Activated T-helper 1 cell treated with anti-CD3 and anti-CD28 coated beads, Interleukin-12 subunit alpha, Interleukin-12 subunit beta, Interleukin-2, Interleukin-4 antibody, amounts not matched to agents 30 ng/mL and 10 ng/mL and 1 ng/mL, durations not matched to agents 14 hours and 24 hours and 36 hours (primary cell): Measurements from ENCODE around the gene GPR89B. TPM values are rescaled to one million over a fixed set of nuclear protein-coding genes. Genes with fewer than 3 reads are reported as not detected.
"Not testable (repeated sequence)": the region's sequence is repeated elsewhere in the genome, so short reads cannot be mapped to it uniquely, and the experiment has no call there.

Experiments
- DNase-seq: peaks from one replicate; pipeline ENCODE4 v3.0.0; 2021; ENCODE audit warnings: low spot score
- H3K27ac Mint-ChIP-seq: one replicate; pipeline ENCODE4 v1.8.0; 2021; ENCODE audit warnings: mild to moderate bottlenecking, mixed read lengths
- H3K27me3 Mint-ChIP-seq: one replicate; pipeline ENCODE4 v1.8.0; 2022; ENCODE audit warnings: mild to moderate bottlenecking, moderate library complexity, mixed read lengths; ENCODE audit not compliant: insufficient read depth
- H3K36me3 Mint-ChIP-seq: one replicate; pipeline ENCODE4 v1.8.0; 2021; ENCODE audit warnings: low read depth, mixed read lengths
- H3K4me1 Mint-ChIP-seq: one replicate; pipeline ENCODE4 v1.8.0; 2021; ENCODE audit warnings: low read depth, mixed read lengths
- H3K4me3 Mint-ChIP-seq: one replicate; pipeline ENCODE4 v1.8.0; 2021; ENCODE audit warnings: mild to moderate bottlenecking, moderate library complexity, mixed read lengths
- H3K9me3 Mint-ChIP-seq: one replicate; pipeline ENCODE4 v1.8.0; 2021; ENCODE audit warnings: mixed read lengths
- intact Hi-C: fragments of 100-400 bp; cut with micrococcal nuclease; formaldehyde crosslinking; loops from one replicate; pipeline ENCODE4 v1.15.1; 2024
- total RNA-seq: library from RNA; stranded (reverse); gene quantifications from 2 replicates; pipeline ENCODE4 v1.2.3, GENCODE V29; 2022

GPR89B gene
- 15.2 and 19.0 TPM in 2 replicates for total RNA-seq

GRCh38 chr1:147928236-147929132, at the start of gene GPR89B:
TSS of gene GPR89B (plus strand) at chr1:147928420. CDS start at chr1:147928537, 117 bp downstream.
- H3K9me3 Mint-ChIP-seq, H3K27me3 Mint-ChIP-seq, H3K36me3 Mint-ChIP-seq, intact Hi-C loops: not testable (repeated sequence)
- peaks cover 42% of the 10 kb centered on the region for H3K4me1 Mint-ChIP-seq
- peak within 1 kb of the TSS; percentile 65 for H3K27ac Mint-ChIP-seq
- DNase-seq, result peak; percentile 87
- H3K4me3 Mint-ChIP-seq, result peak within 1 kb of the TSS; percentile 83

GRCh38 chr1:147879911-147880310, 48.3 kb upstream of the GPR89B start:
- intact Hi-C loops, result no loop called here
- Mint-ChIP-seq H3K4me3 (no peak overlapping the region), H3K9me3 (no peaks in the 10 kb centered on the region), H3K27ac (no peak overlapping the region), H3K36me3 (no peaks in the 10 kb centered on the region), H3K27me3 (peaks cover 19% of the 10 kb centered on the region), H3K4me1 (no peaks in the 10 kb centered on the region)
- DNase-seq, result no peak

- H3K4me3 Mint-ChIP-seq, result no peak overlapping the region
- H3K4me1 Mint-ChIP-seq, result no peaks in the 10 kb centered on the region
- intact Hi-C loops, result no loop called here
- DNase-seq, result no peak
- H3K36me3 Mint-ChIP-seq, result no peaks in the 10 kb centered on the region
- H3K9me3 Mint-ChIP-seq, result no peaks in the 10 kb centered on the region
- no peak overlapping the region for H3K27ac Mint-ChIP-seq
- peaks cover 23% of the 10 kb centered on the region for H3K27me3 Mint-ChIP-seq
Measured at GRCh38 chr1:147882535-147882934, 45.7 kb upstream of the GPR89B start.

- H3K4me3 Mint-ChIP-seq, result no peak overlapping the region
- no peaks in the 10 kb centered on the region for H3K4me1 Mint-ChIP-seq
- no peaks in the 10 kb centered on the region for H3K9me3 Mint-ChIP-seq
- DNase-seq, result peak; percentile 42
- H3K27ac Mint-ChIP-seq, result no peak overlapping the region
- intact Hi-C loops, result loop anchor here (2.0 kb wide), 1 partner anchor 189 kb away; no protein-coding TSS in a partner anchor
- H3K27me3 Mint-ChIP-seq, result peaks cover 14% of the 10 kb centered on the region
- H3K36me3 Mint-ChIP-seq, result no peaks in the 10 kb centered on the region
Measured at GRCh38 chr1:147890177-147890790, 37.9 kb upstream of the GPR89B start.

GRCh38 chr1:147891088-147891487, 37.1 kb upstream of the GPR89B start:
- intact Hi-C loops, result loop anchor here (2.0 kb wide), 1 partner anchor 190 kb away; no protein-coding TSS in a partner anchor
- H3K36me3 Mint-ChIP-seq, result no peaks in the 10 kb centered on the region
- no peaks in the 10 kb centered on the region for H3K4me1 Mint-ChIP-seq
- no peak overlapping the region for H3K27ac Mint-ChIP-seq
- H3K27me3 Mint-ChIP-seq, result peaks cover 13% of the 10 kb centered on the region
- DNase-seq, result no peak
- no peak overlapping the region for H3K4me3 Mint-ChIP-seq
- no peaks in the 10 kb centered on the region for H3K9me3 Mint-ChIP-seq

GRCh38 chr1:147892216-147892615, 36.0 kb upstream of the GPR89B start:
- intact Hi-C loops, result loop anchor here (1.0 kb wide), 4 partner anchors 168 to 619 kb away; no protein-coding TSS in a partner anchor
- Mint-ChIP-seq H3K4me3 (no peak overlapping the region), H3K27me3 (peaks cover 11% of the 10 kb centered on the region), H3K9me3 (no peaks in the 10 kb centered on the region), H3K4me1 (no peaks in the 10 kb centered on the region), H3K27ac (no peak overlapping the region), H3K36me3 (no peaks in the 10 kb centered on the region)
- no peak for DNase-seq

- H3K36me3 Mint-ChIP-seq, result no peaks in the 10 kb centered on the region
- no peak for DNase-seq
- no peaks in the 10 kb centered on the region for H3K9me3 Mint-ChIP-seq
- H3K4me1 Mint-ChIP-seq, result no peaks in the 10 kb centered on the region
- H3K27me3 Mint-ChIP-seq, result peaks cover 9% of the 10 kb centered on the region
- no peak overlapping the region for H3K4me3 Mint-ChIP-seq
- intact Hi-C loops, result loop anchor here (1.0 kb wide), 4 partner anchors 168 to 619 kb away; no protein-coding TSS in a partner anchor
- H3K27ac Mint-ChIP-seq, result no peak overlapping the region
Measured at GRCh38 chr1:147892731-147893214, 35.4 kb upstream of the GPR89B start.

GRCh38 chr1:147895123-147895522, 33.1 kb upstream of the GPR89B start:
- Mint-ChIP-seq H3K27ac (no peak overlapping the region), H3K4me3 (no peak overlapping the region), H3K9me3 (no peaks in the 10 kb centered on the region), H3K27me3 (peaks cover 10% of the 10 kb centered on the region), H3K36me3 (no peaks in the 10 kb centered on the region), H3K4me1 (no peaks in the 10 kb centered on the region)
- DNase-seq, result no peak
- intact Hi-C loops, result no loop called here

GRCh38 chr1:147897029-147897752, 31.0 kb upstream of the GPR89B start:
- Mint-ChIP-seq H3K4me1 (no peaks in the 10 kb centered on the region), H3K4me3 (no peak overlapping the region), H3K9me3 (no peaks in the 10 kb centered on the region), H3K27me3 (peaks cover 5% of the 10 kb centered on the region), H3K27ac (no peak overlapping the region), H3K36me3 (no peaks in the 10 kb centered on the region)
- intact Hi-C loops, result no loop called here
- DNase-seq, result no peak

GRCh38 chr1:147897789-147898188, 30.4 kb upstream of the GPR89B start:
- no peaks in the 10 kb centered on the region for H3K9me3 Mint-ChIP-seq
- intact Hi-C loops, result no loop called here
- DNase-seq, result no peak
- H3K4me3 Mint-ChIP-seq, result no peak overlapping the region
- no peaks in the 10 kb centered on the region for H3K4me1 Mint-ChIP-seq
- no peak overlapping the region for H3K27ac Mint-ChIP-seq
- peaks cover 5% of the 10 kb centered on the region for H3K27me3 Mint-ChIP-seq
- H3K36me3 Mint-ChIP-seq, result no peaks in the 10 kb centered on the region

GRCh38 chr1:147902253-147902845, 25.9 kb upstream of the GPR89B start, which contains the start of gene GJA8:
TSS of gene GJA8 (plus strand) at chr1:147902795. CDS start at chr1:147907956, 5,161 bp downstream.
- H3K9me3 Mint-ChIP-seq, result no peaks in the 10 kb centered on the region
- peaks cover 12% of the 10 kb centered on the region for H3K27me3 Mint-ChIP-seq
- no peaks in the 10 kb centered on the region for H3K36me3 Mint-ChIP-seq
- no peak within 1 kb of the TSS for H3K27ac Mint-ChIP-seq
- DNase-seq, result no peak
- H3K4me1 Mint-ChIP-seq, result peaks cover 8% of the 10 kb centered on the region
- intact Hi-C loops, result no loop called here
- no peak within 1 kb of the TSS for H3K4me3 Mint-ChIP-seq

- Mint-ChIP-seq H3K4me3 (no peak overlapping the region), H3K36me3 (no peaks in the 10 kb centered on the region), H3K27ac (no peak overlapping the region), H3K9me3 (no peaks in the 10 kb centered on the region), H3K27me3 (peaks cover 16% of the 10 kb centered on the region), H3K4me1 (peaks cover 8% of the 10 kb centered on the region)
- DNase-seq, result no peak
- intact Hi-C loops, result no loop called here
Measured at GRCh38 chr1:147904726-147905125, 23.5 kb upstream of the GPR89B start.
